Medulla oblongata (tissue), 1 donor: ENCODE measurements around the gene FIG4.
"Not testable (repeated sequence)": the region's sequence is repeated elsewhere in the genome, so short reads cannot be mapped to it uniquely, and the experiment has no call there.

Experiments used
- DNase-seq: peaks from one replicate; pipeline ENCODE4 v3.0.0-alpha.2; 2015; ENCODE audit errors: extremely low spot score

Gene FIG4

GRCh38 chr6:109853426-109853825 is 162.3 kb downstream of the FIG4 start:
- no peak for DNase-seq

GRCh38 chr6:109853951-109854350 is 162.9 kb downstream of the FIG4 start:
- no peak for DNase-seq

- no peak for DNase-seq
Measured at GRCh38 chr6:109854541-109855308, 163.6 kb downstream of the FIG4 start.

- not testable (repeated sequence) for DNase-seq
Measured at GRCh38 chr6:109855476-109856040, 164.5 kb downstream of the FIG4 start.

GRCh38 chr6:109861946-109862345 is 170.8 kb downstream of the FIG4 start:
- DNase-seq: no peak

- DNase-seq: no peak
Measured at GRCh38 chr6:109864050-109864449, 173.0 kb downstream of the FIG4 start.

- DNase-seq: no peak
Measured at GRCh38 chr6:109865968-109866367, 174.9 kb downstream of the FIG4 start.

GRCh38 chr6:109867009-109867969 is 176.2 kb downstream of the FIG4 start:
- peak; percentile 92 for DNase-seq

- no peak for DNase-seq
Measured at GRCh38 chr6:109867970-109868358, 176.9 kb downstream of the FIG4 start.

- DNase-seq: peak; percentile 91
Measured at GRCh38 chr6:109869398-109870088, 178.4 kb downstream of the FIG4 start.

GRCh38 chr6:109870089-109870410 is 179.0 kb downstream of the FIG4 start:
- DNase-seq: no peak

GRCh38 chr6:109872549-109872948 is 181.5 kb downstream of the FIG4 start:
- DNase-seq: no peak

GRCh38 chr6:109872968-109873545 is 182.0 kb downstream of the FIG4 start:
- no peak for DNase-seq

GRCh38 chr6:109874086-109874485 is 183.0 kb downstream of the FIG4 start:
- no peak for DNase-seq

GRCh38 chr6:109874621-109875020 is 183.5 kb downstream of the FIG4 start:
- no peak for DNase-seq
